NCI-H1105 treated with DMSO at 0.1 percent for 48 hours (cell line): ENCODE data around the gene ZNF518A.
"Not testable (repeated sequence)": the region's sequence is repeated elsewhere in the genome, so short reads cannot be mapped to it uniquely, and the experiment has no call there.

Source experiments
- DNase-seq: peaks from one replicate; lab custom pipeline; 2025; lab: John Stamatoyannopoulos, UW

Gene ZNF518A

GRCh38 chr10:96137567-96137966 is 7.5 kb downstream of the ZNF518A start:
- no peak for DNase-seq

GRCh38 chr10:96138102-96138501 is 8.0 kb downstream of the ZNF518A start:
- DNase-seq, result no peak

GRCh38 chr10:96152437-96152836 is 22.3 kb downstream of the ZNF518A start:
- DNase-seq, result no peak

GRCh38 chr10:96153070-96153469 is 23.0 kb downstream of the ZNF518A start:
- DNase-seq, result no peak

- DNase-seq, result no peak
Measured at GRCh38 chr10:96165726-96166125, 35.6 kb downstream of the ZNF518A start.

GRCh38 chr10:96168546-96168945 is 38.4 kb downstream of the ZNF518A start:
- DNase-seq, result no peak

GRCh38 chr10:96170230-96170629 is 40.1 kb downstream of the ZNF518A start:
- no peak for DNase-seq

- no peak for DNase-seq
Measured at GRCh38 chr10:96172666-96173065, 42.6 kb downstream of the ZNF518A start.

GRCh38 chr10:96176985-96177384 is 46.9 kb downstream of the ZNF518A start:
- DNase-seq, result no peak

GRCh38 chr10:96188421-96188820 is 58.3 kb downstream of the ZNF518A start:
- DNase-seq, result no peak

- no peak for DNase-seq
Measured at GRCh38 chr10:96188916-96189315, 58.8 kb downstream of the ZNF518A start.

- DNase-seq, result not testable (repeated sequence)
Measured at GRCh38 chr10:96189505-96189904, 59.4 kb downstream of the ZNF518A start.

GRCh38 chr10:96201525-96201924 is 71.4 kb downstream of the ZNF518A start:
- no peak for DNase-seq

- DNase-seq, result no peak
Measured at GRCh38 chr10:96205580-96205979, 75.5 kb downstream of the ZNF518A start.

- no peak for DNase-seq
Measured at GRCh38 chr10:96208271-96208670, 78.2 kb downstream of the ZNF518A start.

GRCh38 chr10:96208946-96209345 is 78.8 kb downstream of the ZNF518A start:
- no peak for DNase-seq

- no peak for DNase-seq
Measured at GRCh38 chr10:96211764-96212163, 81.7 kb downstream of the ZNF518A start.

GRCh38 chr10:96212911-96213310 is 82.8 kb downstream of the ZNF518A start:
- no peak for DNase-seq
